Smooth muscle cell of the brain vasculature (primary cell): ENCODE results near the gene PLXDC2.

Experiments used
- DNase-seq: peaks from one replicate; pipeline ENCODE4 v3.0.0-alpha.2; 2012; ENCODE audit warnings: low read depth, low spot score

Gene PLXDC2

DNA sequence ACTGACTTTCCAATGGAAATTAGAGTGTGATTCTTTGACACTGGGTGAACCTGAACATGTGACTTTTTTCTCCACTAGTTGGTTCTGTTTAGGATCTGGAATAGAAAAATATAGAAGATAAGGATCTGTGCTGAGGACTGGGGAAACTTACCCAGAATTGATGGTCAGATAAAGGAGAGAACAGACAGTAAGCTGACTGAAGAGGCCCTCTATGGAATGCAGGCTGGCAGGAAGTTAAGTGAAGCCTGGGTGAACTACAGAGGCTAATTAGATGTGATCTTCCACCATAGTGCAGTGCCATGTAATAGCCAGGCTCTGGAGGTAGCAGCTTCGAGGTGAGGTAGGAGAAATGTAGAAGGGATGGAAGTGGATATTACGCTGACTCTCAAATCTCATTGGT, 455.3 kb downstream of the PLXDC2 start:
- DNase-seq: no peak

DNA sequence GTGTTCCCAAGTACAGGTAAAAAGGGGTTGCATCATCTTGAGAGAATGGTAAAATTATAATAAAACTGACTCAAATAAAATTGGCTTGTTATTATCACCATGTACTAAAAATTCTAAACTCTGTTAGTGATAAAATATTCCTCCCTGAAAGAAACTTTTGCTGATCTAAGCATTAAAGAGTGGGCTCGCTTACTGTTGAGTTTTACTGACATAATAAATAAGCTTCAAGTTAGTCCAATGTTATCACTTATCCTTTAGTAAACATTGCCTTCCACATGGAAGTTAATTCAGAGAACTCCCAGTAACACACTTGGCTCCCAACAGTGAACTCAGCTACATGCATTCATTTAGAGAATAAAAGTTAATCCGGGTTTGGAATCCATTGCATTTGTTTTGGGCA, 456.4 kb downstream of the PLXDC2 start:
- DNase-seq: no peak

- no peak for DNase-seq
Observed at GRCh38 chr10:20274571-20274970, 458.3 kb downstream of the PLXDC2 start.

DNA sequence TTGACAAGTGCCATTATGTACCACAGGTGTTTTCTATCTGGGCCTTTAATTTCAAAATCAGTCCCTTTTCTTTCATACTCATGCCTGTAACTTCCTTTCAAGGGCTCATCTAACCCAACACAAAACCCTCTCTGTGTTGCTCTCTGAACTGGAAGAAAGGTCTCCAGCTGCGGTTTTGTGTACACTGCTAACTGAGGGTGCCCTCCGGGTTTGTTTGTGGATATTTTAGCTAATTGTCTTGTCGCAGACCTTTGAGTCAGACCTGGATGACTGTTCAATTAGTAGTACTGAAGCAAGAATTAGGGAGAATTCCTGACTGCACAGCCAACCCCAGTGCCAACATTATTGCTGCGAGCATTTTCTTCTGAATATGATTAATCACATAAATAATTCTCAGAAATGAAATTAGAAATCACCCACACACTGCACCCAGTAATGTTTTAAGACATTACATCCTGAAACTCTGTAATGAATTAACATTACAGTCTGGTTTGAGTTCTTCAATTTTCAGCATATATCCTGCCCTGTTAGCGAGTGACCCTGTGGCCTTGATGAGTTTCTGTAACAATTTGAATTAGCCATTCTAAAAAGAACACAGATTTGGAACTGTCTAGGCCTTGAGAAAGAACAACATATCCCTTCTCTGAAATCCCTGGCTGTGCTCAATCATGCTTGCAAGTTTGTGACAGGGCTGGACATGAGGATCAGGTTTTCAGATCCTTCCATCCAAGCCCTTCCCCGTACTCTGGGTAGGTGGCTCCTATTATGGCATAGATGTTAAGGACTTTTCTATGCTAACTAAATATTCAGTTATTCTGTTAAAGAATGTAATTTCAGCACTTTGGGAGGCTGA, 460.1 kb downstream of the PLXDC2 start:
- DNase-seq: no peak

DNA sequence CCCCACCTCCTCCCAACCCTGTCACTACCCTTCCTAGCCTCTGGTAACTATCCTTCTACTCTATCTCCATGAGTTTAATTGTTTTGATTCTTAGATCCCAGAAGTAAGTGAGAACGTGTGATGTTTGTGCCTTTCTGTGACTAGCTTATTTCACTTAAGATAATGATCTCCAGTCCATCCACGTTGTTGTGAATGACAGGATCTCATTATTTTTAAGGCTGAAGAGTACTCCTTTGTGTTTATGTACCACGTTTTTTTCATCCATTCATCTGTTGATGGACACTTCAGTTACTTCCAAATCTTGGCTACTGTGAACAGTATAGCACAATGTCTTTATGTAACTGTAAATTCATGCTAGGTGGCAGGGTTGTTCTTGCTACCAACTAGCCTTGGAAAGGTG, 461.6 kb downstream of the PLXDC2 start:
- DNase-seq: no peak

DNA sequence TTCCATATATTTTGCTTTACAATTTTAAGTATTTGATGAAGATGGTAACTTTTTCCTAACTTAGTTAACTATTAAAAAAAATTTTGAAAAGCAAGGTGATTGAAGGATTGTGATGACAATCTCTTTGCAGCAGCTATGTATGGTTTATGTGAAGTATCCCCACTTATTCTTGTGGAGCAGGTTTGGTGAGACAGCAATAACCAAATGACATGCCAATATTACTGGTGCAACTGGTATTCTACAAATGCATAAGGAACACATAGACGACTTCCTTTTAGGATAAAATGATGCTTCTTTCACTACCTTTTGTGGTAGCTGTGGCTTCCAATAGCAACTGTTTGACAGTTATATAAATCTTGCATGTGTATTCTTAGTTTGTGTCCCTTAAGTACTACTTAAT, 465.3 kb downstream of the PLXDC2 start:
- no peak for DNase-seq

DNA sequence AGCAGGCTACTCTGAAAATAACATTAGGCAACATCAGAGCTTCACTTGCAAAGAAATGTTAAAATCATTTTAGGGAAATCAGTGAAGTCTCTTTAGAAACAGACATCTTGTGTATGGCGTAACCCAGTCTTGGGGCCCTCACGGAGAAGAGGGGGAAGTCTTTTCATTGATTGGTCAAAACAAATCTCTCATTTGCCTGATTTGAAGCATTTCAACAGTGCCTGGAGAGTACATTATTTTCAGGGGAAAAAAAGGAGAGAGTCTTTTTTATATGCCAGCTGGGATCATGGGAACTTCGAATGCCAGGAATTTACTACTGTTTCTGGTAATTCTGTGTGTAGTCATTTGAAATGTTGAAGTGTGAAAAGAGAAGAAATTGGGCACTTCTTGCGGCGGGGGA, 471.4 kb downstream of the PLXDC2 start:
- DNase-seq: no peak

- no peak for DNase-seq
Observed at GRCh38 chr10:20288060-20288459, 471.8 kb downstream of the PLXDC2 start.

GRCh38 chr10:20289070-20289828, 473.0 kb downstream of the PLXDC2 start:
- DNase-seq: no peak

DNA sequence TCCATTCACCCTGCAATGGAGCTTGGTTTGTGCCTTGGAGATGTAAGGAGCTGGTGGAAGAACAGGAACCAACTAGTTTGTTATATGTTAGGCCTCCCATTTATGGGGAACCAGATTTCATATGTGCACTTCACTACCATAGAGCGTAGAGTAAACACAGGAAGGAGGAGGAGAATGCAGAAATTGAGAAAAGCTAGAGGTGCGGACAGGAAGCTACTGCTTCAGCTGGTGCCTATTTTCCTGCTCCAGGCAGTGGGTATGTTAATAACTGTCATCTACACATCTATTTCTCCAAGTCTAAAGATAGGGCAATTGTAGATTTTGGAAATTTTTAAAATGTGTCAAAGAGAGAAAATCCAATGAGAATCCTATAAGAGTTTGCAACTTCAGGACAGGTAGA, 482.2 kb downstream of the PLXDC2 start:
- no peak for DNase-seq

- no peak for DNase-seq
Observed at GRCh38 chr10:20299034-20299736, 483.0 kb downstream of the PLXDC2 start.

DNA sequence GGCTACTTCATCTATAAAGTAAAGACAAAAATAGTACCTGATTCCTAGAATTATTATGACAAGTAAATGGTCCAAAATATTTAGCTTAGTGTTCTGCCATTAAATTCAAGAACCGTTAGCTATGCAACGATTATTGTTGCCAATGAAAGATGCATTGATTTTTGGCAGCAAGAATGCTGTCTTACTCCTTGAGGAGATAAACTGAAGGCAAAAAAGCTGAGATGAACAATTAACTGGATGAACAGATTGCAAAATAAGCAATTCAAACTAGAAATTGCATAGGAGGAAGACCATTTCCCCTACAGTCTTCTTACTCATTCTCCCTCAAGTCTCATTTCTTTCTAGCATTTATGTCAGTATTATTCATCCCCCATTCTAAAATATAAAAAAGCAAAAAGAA, 484.5 kb downstream of the PLXDC2 start:
- no peak for DNase-seq

DNA sequence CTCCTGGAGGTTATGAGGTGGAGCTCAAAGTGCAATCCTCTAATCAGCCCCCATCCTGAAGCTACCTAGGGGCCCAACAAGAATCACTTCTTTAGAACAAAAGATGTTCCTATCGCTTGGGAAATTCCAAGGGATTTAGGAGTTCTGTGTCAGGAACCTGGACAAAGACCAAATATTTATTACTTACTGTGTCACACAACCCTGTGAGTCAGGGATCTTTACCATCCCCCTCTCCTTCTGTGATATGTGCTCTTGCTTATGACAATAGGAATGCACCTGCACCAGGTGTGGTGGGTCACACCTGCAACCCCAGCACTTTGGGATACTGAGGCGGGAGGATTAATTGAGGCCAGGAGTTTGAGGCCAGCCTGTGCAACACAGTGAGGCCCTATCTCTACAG, 485.8 kb downstream of the PLXDC2 start:
- DNase-seq: no peak

DNA sequence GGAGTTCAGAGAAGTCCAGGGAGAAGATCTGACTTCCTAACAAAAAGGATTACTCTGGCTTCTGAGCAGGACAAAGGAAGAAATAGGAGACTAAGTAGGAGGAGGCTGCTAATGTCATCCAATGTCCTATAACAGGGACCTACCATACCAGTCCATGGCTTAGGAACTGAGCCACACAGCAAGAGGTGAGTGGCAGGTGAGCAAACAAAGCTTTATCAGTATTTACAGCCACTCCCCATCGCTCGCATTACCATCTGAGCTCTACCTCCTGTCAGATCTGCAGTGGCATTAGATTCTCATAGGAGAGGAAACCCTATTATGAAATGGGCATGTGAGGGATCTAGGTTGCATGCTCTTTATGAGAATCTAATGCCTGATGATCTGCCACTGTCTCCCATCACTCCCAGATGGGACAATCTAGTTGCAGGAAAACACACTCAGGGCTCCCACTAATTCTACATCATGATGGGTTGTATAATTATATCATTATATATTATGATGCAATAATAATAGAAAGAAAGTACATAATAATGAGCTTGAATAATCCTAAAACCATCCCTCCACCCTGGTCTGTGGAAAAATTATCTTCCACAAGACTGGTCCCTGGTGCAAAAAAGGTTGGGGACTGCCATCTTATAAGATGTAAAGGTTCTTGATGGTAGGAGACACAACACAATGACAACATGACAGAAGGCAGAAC, 487.4 kb downstream of the PLXDC2 start:
- DNase-seq: no peak

DNA sequence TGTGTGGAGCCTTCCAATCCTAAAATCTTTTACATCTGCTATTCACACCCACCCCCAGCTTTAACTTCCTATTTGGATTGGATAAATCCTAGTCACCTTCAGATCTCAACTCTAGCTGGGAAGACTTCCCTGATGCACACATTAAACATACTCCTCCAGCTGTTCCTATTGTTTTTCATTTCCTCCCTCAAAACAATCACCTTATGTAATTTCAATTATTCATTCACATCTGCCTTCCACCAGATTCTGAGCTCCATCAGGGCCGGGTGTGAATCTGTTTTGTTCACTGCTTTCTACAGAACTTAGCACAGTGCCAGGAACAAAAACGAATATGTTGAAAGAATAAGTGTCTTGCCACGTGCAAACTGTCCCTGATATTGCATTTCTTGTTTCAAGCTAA, 497.4 kb downstream of the PLXDC2 start:
- DNase-seq: no peak

GRCh38 chr10:20314431-20314830, 498.2 kb downstream of the PLXDC2 start:
- no peak for DNase-seq

DNA sequence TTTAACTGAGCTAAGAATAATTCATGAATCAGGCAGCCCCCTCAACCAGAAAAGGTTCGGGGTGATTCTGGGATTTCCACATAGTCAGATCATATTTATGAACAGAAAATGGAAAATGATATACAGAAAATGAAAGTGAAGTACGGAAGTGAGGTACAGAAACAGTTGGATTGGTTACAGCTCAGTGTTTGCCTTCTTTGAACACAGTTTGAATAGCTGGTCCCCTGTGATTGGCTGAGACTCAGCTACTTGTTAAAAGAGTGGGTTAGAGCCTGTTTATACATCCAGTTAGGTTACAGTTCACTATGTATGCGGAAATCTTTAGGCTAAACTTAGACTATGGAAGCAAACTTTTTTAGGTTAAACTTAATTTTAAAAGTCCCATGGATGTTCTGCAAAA, 511.7 kb downstream of the PLXDC2 start:
- DNase-seq: no peak

DNA sequence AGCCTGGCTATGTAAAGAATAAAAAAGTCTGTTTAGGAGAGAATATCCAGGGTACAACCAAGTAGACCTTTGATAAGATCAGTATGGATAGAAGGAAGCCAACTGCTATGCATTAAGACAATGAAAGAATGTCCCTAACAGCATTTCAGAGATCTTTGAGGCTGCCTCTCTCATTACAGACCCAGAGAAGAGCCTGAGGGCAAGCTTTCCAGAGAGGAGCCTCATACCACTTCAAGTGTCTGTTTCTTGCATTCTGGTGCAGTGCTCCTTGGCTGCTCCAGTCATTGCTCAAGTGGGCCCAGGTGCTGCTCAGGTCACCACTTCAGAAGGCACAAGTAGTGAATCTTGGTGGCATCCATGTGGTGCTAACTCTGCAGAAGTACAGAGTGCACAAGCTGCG, 514.0 kb downstream of the PLXDC2 start:
- DNase-seq: no peak

DNA sequence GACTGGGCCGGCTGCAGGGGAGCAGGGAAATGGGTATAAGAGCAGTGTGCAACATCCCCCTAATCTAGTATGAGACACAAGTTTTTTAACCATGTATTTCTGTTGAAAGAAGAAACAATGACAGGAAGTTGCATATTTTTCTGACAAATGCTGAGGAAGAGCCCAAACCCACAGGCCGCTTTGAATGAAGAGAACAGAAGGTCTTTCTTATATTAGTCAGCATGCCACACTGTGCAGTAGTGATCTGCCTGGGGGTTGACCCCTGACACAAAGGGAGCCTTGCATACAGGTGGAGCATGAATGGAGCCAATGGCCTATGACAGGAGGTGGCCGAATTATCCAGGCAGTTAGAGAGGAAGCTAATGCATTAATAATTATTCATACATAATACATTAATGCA, 518.3 kb downstream of the PLXDC2 start:
- no peak for DNase-seq
